Adrenal gland (tissue), 12 donors: ENCODE data around the gene FRMD1. TPM values are rescaled to one million over a fixed set of nuclear protein-coding genes. Genes with fewer than 3 reads are reported as not detected.

Source experiments
- DNase-seq, 7 donors: peaks; one replicate each; pipeline ENCODE4 v3.0.0-alpha.2; 2019 to 2020
- H3K27ac ChIP-seq, 5 donors: fragments of 200-600 bp; sonication (generic) in 4 of 5; 1 replicate in 3 of 5; 2 replicates in 2 of 5; pipeline versions ENCODE4 v1.5.1 to v1.8.0; 2016 to 2020; ENCODE audit warnings: mild to moderate bottlenecking in 1 of 5
- H3K27me3 ChIP-seq: fragments of 200-600 bp; 2 replicates; pipeline ENCODE4 v1.8.0; 2021
- H3K36me3 ChIP-seq, 2 donors: fragments of 200-600 bp; replicated peaks in 1 of 2; 1 replicate in 1 of 2; 2 replicates in 1 of 2; pipeline versions ENCODE4 v1.5.1 to v1.8.0; 2018 to 2022
- H3K4me1 ChIP-seq, 2 donors: fragments of 200-600 bp; replicated peaks in 1 of 2; 1 replicate in 1 of 2; 2 replicates in 1 of 2; pipeline versions ENCODE4 v1.5.1 to v1.8.0; 2018 to 2021
- H3K4me3 ChIP-seq, 4 donors: fragments of 200-600 bp; sonication (generic) in 3 of 4; one replicate each; pipeline ENCODE4 v1.5.1; 2016 to 2018
- H3K9me3 ChIP-seq, 3 donors: fragments of 200-600 bp; sonication (generic) in 1 of 3; replicated peaks in 1 of 3; 1 replicate in 2 of 3; 2 replicates in 1 of 3; pipeline versions ENCODE4 v1.5.1 to v1.8.0; 2016 to 2021
- CTCF ChIP-seq, 6 experiments: fragments of 450-650 bp in 4 of 6; fragments of 200-600 bp in 2 of 6; sonication (generic) in 1 of 6; IDR thresholded peaks; 1 replicate in 5 of 6; 2 replicates in 1 of 6; pipeline versions ENCODE4 v1.5.1 to v1.8.0; 2016 to 2021; ENCODE audit warnings: antibody characterized with exemption in 6 of 6, mild to moderate bottlenecking in 2 of 6, moderate library complexity in 1 of 6
- POLR2A ChIP-seq, 2 donors: fragments of 450-650 bp; IDR thresholded peaks; one replicate each; pipeline ENCODE4 v1.6.1; 2017; ENCODE audit warnings: antibody characterized with exemption in 2 of 2, mild to moderate bottlenecking in 2 of 2, moderate library complexity in 1 of 2
- WGBS, 4 donors: extraction: QIAGEN DNeasy Blood & Tissue Kit in 2 of 4; methylation state at CpG; one replicate each; pipeline versions ENCODE4 v1.1.5 to v1.1.7; 2013 to 2017; 5-methylcytosine and 5-hydroxymethylcytosine counted together
- intact Hi-C, 2 donors: fragments of 100-400 bp; cut with DNase I; formaldehyde crosslinking; loops; one replicate each; pipeline versions ENCODE4 v1.14.1 to v1.15.0; 2022 to 2023
- polyA plus RNA-seq, 3 donors: library from polyadenylated mRNA; stranded (reverse); fragments of 200-250 nt in 2 of 3; fragments of 350-450 nt in 1 of 3; fragmentation: Illumina TruSeq in 1 of 3; extraction: RNeasy Lipid Tissue Mini Kit (QIAGEN cat#74804) in 1 of 3; gene quantifications; one replicate each; pipeline ENCODE4 v1.2.3, GENCODE V29; 2013 to 2014
- total RNA-seq, 9 donors: library from RNA; depleted of rRNA in 4 of 9; stranded (reverse); fragments of >200 nt in 4 of 9; fragments of 120-200 nt in 1 of 9; fragmentation: NEBNext Ultra II Directional in 1 of 9; extraction: Animal tissue kit (Norgen Biotek cat#: 25700) in 1 of 9; gene quantifications; one replicate each; pipeline versions ENCODE4 v1.1.0 to v1.2.4, GENCODE V29; 2013 to 2023
- donor health status: healthy with polysubstance abuse.
- donor health status: Bipolar disorder and iron deficiency.
- donor health status: DM: yes; HTN: yes; CAD: no.
- donor health status: DM: no; HTN: no; CAD: no.
- donor health status: DM: no; HTN: no; CAD: no.
- donor health status: DM: yes; HTN: yes; CAD: no.

Gene FRMD1
- total and polyA plus RNA-seq, 12 donors, result under 0.01 to 0.32 (median 0.14) TPM; not detected in 7

GRCh38 chr6:168119539-168119938 lies 40.5 kb upstream of the FRMD1 start:
- DNase-seq, result no peak
- no peaks in the 10 kb centered on the region for H3K36me3 ChIP-seq
- intact Hi-C loops, result no loop called here
- H3K4me1 ChIP-seq, result no peaks in the 10 kb centered on the region
- no peaks in the 10 kb centered on the region for H3K9me3 ChIP-seq
- H3K27me3 ChIP-seq, result no peaks in the 10 kb centered on the region
- H3K4me3 ChIP-seq, result no peak overlapping the region
- no peak overlapping the region for H3K27ac ChIP-seq
- TF ChIP-seq CTCF (IDR thresholded peaks at IDR 0.05) (no peak), POLR2A (IDR thresholded peaks at IDR 0.05) (no peak)

- Histone ChIP-seq H3K4me3 (no peak overlapping the region), H3K27me3 (no peaks in the 10 kb centered on the region), H3K9me3 (no peaks in the 10 kb centered on the region), H3K36me3 (no peaks in the 10 kb centered on the region), H3K4me1 (no peaks in the 10 kb centered on the region), H3K27ac (no peak overlapping the region)
- 40 to 84% (median 80%) methylated on average over 1 to 7 of the region's 7 CpGs for WGBS, 4 donors
- peak in 1 of 7 donors; percentile 20 for DNase-seq
- no peak for TF ChIP-seq CTCF (IDR thresholded peaks at IDR 0.05)
- intact Hi-C loops, result no loop called here
Measured at GRCh38 chr6:168118935-168119334, 39.9 kb upstream of the FRMD1 start.

- Histone ChIP-seq H3K4me1 (no peaks in the 10 kb centered on the region), H3K36me3 (no peaks in the 10 kb centered on the region), H3K27me3 (no peaks in the 10 kb centered on the region), H3K27ac (no peak overlapping the region), H3K4me3 (no peak overlapping the region), H3K9me3 (no peaks in the 10 kb centered on the region)
- TF ChIP-seq CTCF (IDR thresholded peaks at IDR 0.05), result no peak
- 65 to 72% (median 68%) methylated on average over 4 of the region's 4 CpGs for WGBS, 4 donors
- DNase-seq, result peak in 1 of 7 donors; percentile 9
- intact Hi-C loops, result no loop called here
Measured at GRCh38 chr6:168117942-168118341, 38.9 kb upstream of the FRMD1 start.

- TF ChIP-seq CTCF (IDR thresholded peaks at IDR 0.05), result no peak
- no peak for TF ChIP-seq POLR2A (IDR thresholded peaks at IDR 0.05)
- 73 to 83% (median 81%) methylated on average over 16 to 26 of the region's 26 CpGs for WGBS, 4 donors
- Histone ChIP-seq H3K4me1 (no peaks in the 10 kb centered on the region), H3K27ac (no peak overlapping the region), H3K27me3 (no peaks in the 10 kb centered on the region), H3K36me3 (no peaks in the 10 kb centered on the region), H3K9me3 (no peaks in the 10 kb centered on the region), H3K4me3 (no peak overlapping the region)
- intact Hi-C loops, result no loop called here
- DNase-seq, result peak in 4 of 7 donors; percentile 1 to 29 (median 3)
Measured at GRCh38 chr6:168116975-168117899, 38.2 kb upstream of the FRMD1 start.
